K562 (cell line): ENCODE data around the gene S100P. TPM values are rescaled to one million over a fixed set of nuclear protein-coding genes. Genes with fewer than 3 reads are reported as not detected.

Source experiments
- ARID4B ChIP-seq: sonication (generic); formaldehyde crosslinking; IDR thresholded peaks from 2 replicates; pipeline ENCODE4 v1.8.0; 2022; ENCODE audit warnings: mild to moderate bottlenecking, missing genetic modification reagents
- CXXC5 ChIP-seq: fragments of 250-450 bp; sonication (Bioruptor Pico); IDR thresholded peaks from 2 replicates; pipeline ENCODE4 v1.8.0; 2022; ENCODE audit warnings: inconsistent platforms, mild to moderate bottlenecking, moderate library complexity
- HDAC2 ChIP-seq: fragments of 450-650 bp; IDR thresholded peaks from 2 replicates; pipeline ENCODE4 v1.6.1; 2016; ENCODE audit warnings: mild to moderate bottlenecking
- L3MBTL2 ChIP-seq: fragments of 450-650 bp; IDR thresholded peaks from 2 replicates; pipeline ENCODE4 v1.6.1; 2016; ENCODE audit warnings: mild to moderate bottlenecking, moderate library complexity
- MAZ ChIP-seq, 2 experiments: fragments of 450-650 bp in 1 of 2; sonication (generic) in 1 of 2; formaldehyde crosslinking; IDR thresholded peaks in 1 of 2; conservative IDR thresholded peaks in 1 of 2; 2 replicates each; pipeline versions ENCODE4 v1.4.0 to v1.5.0; 2020; ENCODE audit warnings: mild to moderate bottlenecking in 1 of 2, missing genetic modification reagents in 1 of 2
- MITF ChIP-seq: IDR thresholded peaks from 2 replicates; pipeline ENCODE4 v1.6.1; 2014; ENCODE audit warnings: antibody characterized with exemption
- MYNN ChIP-seq, 2 experiments: sonication (generic); formaldehyde crosslinking in 1 of 2; IDR thresholded peaks; 2 replicates each; pipeline versions ENCODE4 v1.5.0 to v1.6.1; 2016 to 2020; ENCODE audit warnings: antibody characterized with exemption in 1 of 2, missing genetic modification reagents in 1 of 2
- NR2C1 ChIP-seq, 2 experiments: fragments of 450-650 bp; IDR thresholded peaks; 2 replicates each; pipeline ENCODE4 v1.6.1; 2017; ENCODE audit warnings: mild to moderate bottlenecking in 2 of 2, antibody characterized with exemption in 1 of 2, inconsistent platforms in 1 of 2, missing compliant biosample characterization in 1 of 2, missing genetic modification characterization in 1 of 2
- RB1 ChIP-seq: fragments of 450-650 bp; IDR thresholded peaks from 2 replicates; pipeline ENCODE4 v1.6.1; 2017; ENCODE audit warnings: low read depth, mild to moderate bottlenecking
- SIN3A ChIP-seq, 2 experiments: fragments of 150-350 bp in 1 of 2; IDR thresholded peaks; 2 replicates each; pipeline ENCODE4 v1.6.1; 2011 to 2016; ENCODE audit warnings: borderline replicate concordance in 2 of 2, low read depth in 2 of 2, low read length in 2 of 2, mild to moderate bottlenecking in 2 of 2, moderate library complexity in 2 of 2; ENCODE audit not compliant: control insufficient read depth in 1 of 2
- SMC3 ChIP-seq: conservative IDR thresholded peaks from 2 replicates; pipeline ENCODE4 v1.6.1; 2011; ENCODE audit warnings: low read depth, low read length, improper control_type of control experiment; ENCODE audit not compliant: insufficient read depth
- VEZF1 ChIP-seq: fragments of 200-800 bp; sonication (Bioruptor generic); IDR thresholded peaks from 2 replicates; pipeline ENCODE4 v1.6.1; 2017; ENCODE audit warnings: missing genetic modification characterization, missing compliant biosample characterization
- ZNF263 ChIP-seq: sonication (generic); formaldehyde crosslinking; IDR thresholded peaks from 2 replicates; pipeline ENCODE4 v1.8.0; 2022; ENCODE audit warnings: mild to moderate bottlenecking, missing genetic modification reagents, borderline replicate concordance
- ZNF316 ChIP-seq: fragments of 450-650 bp; IDR thresholded peaks from 2 replicates; pipeline ENCODE4 v1.6.1; 2016
- ZNF592 ChIP-seq: fragments of 450-650 bp; IDR thresholded peaks from 2 replicates; pipeline ENCODE4 v1.6.1; 2017; ENCODE audit warnings: antibody characterized with exemption, mild to moderate bottlenecking
- polyA plus RNA-seq, 8 experiments: library from polyadenylated mRNA; depleted of rRNA in 4 of 8; stranded (reverse) in 5 of 8; unstranded in 3 of 8; fragments of >200 nt; fragmentation: Nextera tagmentation in 2 of 8; fragmentation: Illumina TruSeq in 1 of 8; extraction: Ambion mirVana in 2 of 8; extraction: Trizol in 1 of 8; gene quantifications; 2 replicates each; pipeline versions ENCODE4 v1.2.1 to v1.2.3, GENCODE V29; 2011 to 2014; ENCODE audit warnings: inconsistent platforms in 1 of 8, missing spikeins in 1 of 8
- total RNA-seq, 7 experiments: library from RNA; depleted of rRNA in 6 of 7; stranded (reverse); fragments of >200 nt in 6 of 7; fragmentation: Illumina TruSeq in 2 of 7; extraction: Trizol in 2 of 7; gene quantifications; 2 replicates each; pipeline versions ENCODE4 v1.2.1 to v1.2.3, GENCODE V29; 2011 to 2021; ENCODE audit warnings: low replicate concordance in 1 of 7

The S100P gene
- total and polyA plus RNA-seq, 9 of the 15 experiments (the other 6 are each of a cell fraction or from before 2014, with no cell fraction given): 4.1 to 23.8 (median 7.5) TPM

GRCh38 chr4:6720202-6720699, 26.6 kb downstream of the S100P start (continued):
- 0 out of 2 replicates have a peak, but pooled peaks have one; percentile 18 for TF ChIP-seq ARID4B (CRISPR knock-in tag)
- TF ChIP-seq RB1: peak; percentile 52
- TF ChIP-seq ZNF263 (CRISPR knock-in tag): no peak
- TF ChIP-seq L3MBTL2: 0 out of 2 replicates have a peak, but pooled peaks have one; percentile 40
- TF ChIP-seq MITF: no peak
- TF ChIP-seq MAZ (CRISPR knock-in tag; conservative IDR thresholded peaks at IDR 0.05 in 1 of 2, IDR thresholded peaks at IDR 0.05 in 1 of 2): peak; percentile 38 to 85; a peak in 2 of 4 replicates
- 0 out of 2 replicates have a peak, but pooled peaks have one; percentile 57 for TF ChIP-seq ZNF592
- TF ChIP-seq CXXC5 (CRISPR knock-in tag): 0 out of 2 replicates have a peak, but pooled peaks have one; percentile 41
- peak; percentile 27; the same call in 1 of the 2 replicates for TF ChIP-seq HDAC2
- peak in 1 of 2 experiments; percentile 43; a peak in 1 of 4 replicates for TF ChIP-seq SIN3A (IDR thresholded peaks at IDR 0.05; ENCODE audit: borderline replicate concordance in 2 of 2, control insufficient read depth in 1 of 2, low read depth in 2 of 2, low read length in 2 of 2)
- peak; percentile 26; the same call in 1 of the 2 replicates for TF ChIP-seq VEZF1
- TF ChIP-seq SMC3: peak; percentile 98
- no peak for TF ChIP-seq NR2C1 (IDR thresholded peaks at IDR 0.05)
- no peak for TF ChIP-seq NR2C1 (tag; IDR thresholded peaks at IDR 0.05)
- TF ChIP-seq ZNF316: no peak
- peak; percentile 69; the same call in 1 of the 2 replicates for TF ChIP-seq MYNN (IDR thresholded peaks at IDR 0.05)
- no peak for TF ChIP-seq MYNN (CRISPR knock-in tag; IDR thresholded peaks at IDR 0.05)
